CD4-positive, alpha-beta T cell treated with Interleukin-12 subunit alpha and Interleukin-12 subunit beta, for 1 hour (primary cell): ENCODE data around the gene NOTCH2.

Experiments
- DNase-seq: peaks from one replicate; pipeline ENCODE4 v3.0.0-alpha.2; 2020

The NOTCH2 gene

GRCh38 chr1:119902775-119903442 is 166.6 kb downstream of the NOTCH2 start:
- DNase-seq = no peak

GRCh38 chr1:119898981-119899720 is 170.3 kb downstream of the NOTCH2 start:
- no peak for DNase-seq

GRCh38 chr1:119898530-119898929 is 170.9 kb downstream of the NOTCH2 start:
- DNase-seq = no peak

GRCh38 chr1:119896303-119896702 is 173.2 kb downstream of the NOTCH2 start, which contains the start of gene ADAM30:
TSS of gene ADAM30 (minus strand) at chr1:119896515. CDS start at chr1:119896336, 179 bp downstream.
- no peak for DNase-seq

GRCh38 chr1:119895102-119895501 is 174.4 kb downstream of the NOTCH2 start:
- DNase-seq = no peak

GRCh38 chr1:119893827-119894700 is 175.4 kb downstream of the NOTCH2 start:
- no peak for DNase-seq

GRCh38 chr1:119893238-119893791 is 176.1 kb downstream of the NOTCH2 start:
- DNase-seq = no peak

GRCh38 chr1:119891386-119891785 is 178.1 kb downstream of the NOTCH2 start:
- DNase-seq = no peak

- no peak for DNase-seq
Observed at GRCh38 chr1:119888476-119888875, 181.0 kb downstream of the NOTCH2 start.

- no peak for DNase-seq
Observed at GRCh38 chr1:119887427-119887826, 182.0 kb downstream of the NOTCH2 start.

- DNase-seq = peak; percentile 54
Observed at GRCh38 chr1:119885903-119886783, 183.3 kb downstream of the NOTCH2 start.

GRCh38 chr1:119884711-119885110 is 184.8 kb downstream of the NOTCH2 start:
- DNase-seq = no peak

GRCh38 chr1:119883826-119884225 is 185.6 kb downstream of the NOTCH2 start:
- DNase-seq = no peak

GRCh38 chr1:119882132-119883049 is 187.1 kb downstream of the NOTCH2 start:
- no peak for DNase-seq

- no peak for DNase-seq
Observed at GRCh38 chr1:119879510-119880434, 189.7 kb downstream of the NOTCH2 start.

- DNase-seq = no peak
Observed at GRCh38 chr1:119878171-119878570, 191.3 kb downstream of the NOTCH2 start.

GRCh38 chr1:119874186-119874585 is 195.3 kb downstream of the NOTCH2 start:
- no peak for DNase-seq

- DNase-seq = no peak
Observed at GRCh38 chr1:119873135-119874015, 196.1 kb downstream of the NOTCH2 start.

GRCh38 chr1:119871881-119872280 is 197.6 kb downstream of the NOTCH2 start:
- DNase-seq = no peak
